ENCODE measurements around the gene INHBE. TPM values are rescaled to one million over a fixed set of nuclear protein-coding genes. Genes with fewer than 3 reads are reported as not detected.
"Not testable (repeated sequence)": the region's sequence is repeated elsewhere in the genome, so short reads cannot be mapped to it uniquely, and the experiment has no call there.

The INHBE gene
- 0.95 TPM for polyA plus RNA-seq (ENCODE audit: insufficient read length)
- long read RNA-seq, donor 1, result 0 reads
- long read RNA-seq, donor 2, result 0 reads
- long read RNA-seq, donor 3, result 0 reads
- long read RNA-seq, donor 4, result 0 reads
- long read RNA-seq, donor 5, result 0 reads
- long read RNA-seq, donor 6, result 0 reads
- long read RNA-seq, donor 7, result 0 reads
- long read RNA-seq, donor 8, result 0 reads

- no peak for DNase-seq
Observed at GRCh38 chr12:57454566-57455373, at the start of gene INHBE. Gene INHBE (plus strand): TSS chr12:57455307. CDS start chr12:57455537, 230 bp downstream.

GRCh38 chr12:57410534-57410933 is 44.6 kb upstream of the INHBE start:
- no peak for DNase-seq

- DNase-seq, result not testable (repeated sequence)
Observed at GRCh38 chr12:57414160-57414559, 40.9 kb upstream of the INHBE start.

- no peak for DNase-seq
Observed at GRCh38 chr12:57415088-57415487, 40.0 kb upstream of the INHBE start.

- no peak for DNase-seq
Observed at GRCh38 chr12:57416039-57416996, 38.8 kb upstream of the INHBE start.

GRCh38 chr12:57418255-57418654 is 36.9 kb upstream of the INHBE start:
- DNase-seq, result no peak

GRCh38 chr12:57419495-57419894 is 35.6 kb upstream of the INHBE start:
- no peak for DNase-seq

- no peak for DNase-seq
Observed at GRCh38 chr12:57420482-57420881, 34.6 kb upstream of the INHBE start.

- not testable (repeated sequence) for DNase-seq
Observed at GRCh38 chr12:57426948-57427347, 28.2 kb upstream of the INHBE start.

- no peak for DNase-seq
Observed at GRCh38 chr12:57428965-57429364, 26.1 kb upstream of the INHBE start.

GRCh38 chr12:57429473-57430111 is 25.5 kb upstream of the INHBE start:
- no peak for DNase-seq

- DNase-seq, result no peak
Observed at GRCh38 chr12:57430112-57430930, 24.8 kb upstream of the INHBE start.

- DNase-seq, result peak; percentile 91
Observed at GRCh38 chr12:57430931-57431566, 24.1 kb upstream of the INHBE start, which contains the start of gene R3HDM2. Gene R3HDM2 (minus strand): TSS chr12:57431043. CDS start chr12:57310428, 120,615 bp downstream.

GRCh38 chr12:57431654-57432188 is 23.4 kb upstream of the INHBE start:
- DNase-seq, result no peak

- no peak for DNase-seq
Observed at GRCh38 chr12:57433370-57433769, 21.7 kb upstream of the INHBE start.

- DNase-seq, result no peak
Observed at GRCh38 chr12:57434517-57435223, 20.4 kb upstream of the INHBE start, which contains the start of gene INHBC. Gene INHBC (plus strand): TSS chr12:57434784. CDS start chr12:57434887, 103 bp downstream.

GRCh38 chr12:57435293-57435692 is 19.8 kb upstream of the INHBE start:
- no peak for DNase-seq

- no peak for DNase-seq
Observed at GRCh38 chr12:57438400-57438799, 16.7 kb upstream of the INHBE start.

- no peak for DNase-seq
Observed at GRCh38 chr12:57439762-57440266, 15.3 kb upstream of the INHBE start.
